K562 (cell line): ENCODE measurements around the gene SYTL2. TPM values are rescaled to one million over a fixed set of nuclear protein-coding genes. Genes with fewer than 3 reads are reported as not detected.

ENCODE experiments used
- ATAC-seq: fragments of 200-7000 bp; cut with Tn5 transposase; 3 replicates; pipeline ENCODE4 v1.9.1; 2020; ENCODE audit warnings: moderate library complexity
- BruUV-seq: library from RNA; stranded (reverse); fragments of 400-500 nt; replicated peaks from 2 replicates; lab custom pipeline; 2021; lab: Mats Ljungman, UMichigan
- CTCF ChIA-PET: fragments of 300-600 bp; formaldehyde crosslinking; extraction: SDS; loops from one replicate; lab custom pipeline; 2021; ENCODE audit warnings: low intra/inter-chr PET ratio; lab: Yijun Ruan, JAX
- POLR2A ChIA-PET: fragments of 300-600, 350-650 bp; sonication (Branson Sonifier 250); formaldehyde crosslinking; extraction: SDS; loops from one replicate; lab custom pipeline; 2021; ENCODE audit warnings: antibody characterized with exemption, inconsistent platforms; lab: Yijun Ruan, JAX
- DNase-seq, 4 experiments: peaks; one replicate each; pipeline versions ENCODE4 v3.0.0 to v3.0.0-alpha.2; 2011 to 2018; ENCODE audit warnings: low spot score in 3 of 4, mixed read lengths in 3 of 4; ENCODE audit errors: extremely low read depth in 1 of 4
- FAIRE-seq: peaks from 2 replicates; lab custom pipeline; 2011; peaks lifted over from hg19 to GRCh38; lab: Jason Lieb, UNC
- H2AFZ ChIP-seq: 2 replicates; pipeline ENCODE4 v1.6.0; 2011; ENCODE audit warnings: low read depth, low read length, control low read depth, inconsistent platforms
- H3K27ac ChIP-seq: fragments of 200-600 bp; 3 replicates; pipeline ENCODE4 v1.8.0; 2011; ENCODE audit warnings: low read depth, mild to moderate bottlenecking, control low read depth, inconsistent platforms, low read length, moderate library complexity, mixed read lengths; ENCODE audit errors: extremely low read depth
- H3K27me3 ChIP-seq, 2 experiments: fragments of 300-600 bp in 1 of 2; 2 replicates in 1 of 2; 3 replicates in 1 of 2; pipeline versions ENCODE4 v1.6.0 to v1.8.0; 2011; ENCODE audit warnings: inconsistent platforms in 2 of 2, low read length in 2 of 2, mild to moderate bottlenecking in 1 of 2, mixed read lengths in 1 of 2, moderate library complexity in 1 of 2; ENCODE audit not compliant: control insufficient read depth in 2 of 2, insufficient read depth in 2 of 2
- H3K36me3 ChIP-seq: fragments of 300-600 bp; 3 replicates; pipeline ENCODE4 v1.8.0; 2011; ENCODE audit warnings: mild to moderate bottlenecking, low read length, inconsistent platforms; ENCODE audit not compliant: control insufficient read depth, insufficient read depth
- H3K4me1 ChIP-seq, 2 experiments: fragments of 200-600 bp in 1 of 2; replicated peaks in 1 of 2; 2 replicates in 1 of 2; 3 replicates in 1 of 2; pipeline versions ENCODE4 v1.5.1 to v1.8.0; 2011; ENCODE audit warnings: inconsistent platforms in 2 of 2, low read length in 2 of 2, mild to moderate bottlenecking in 1 of 2, mixed read lengths in 1 of 2, moderate library complexity in 1 of 2; ENCODE audit not compliant: control insufficient read depth in 2 of 2, insufficient read depth in 2 of 2
- H3K4me2 ChIP-seq: 2 replicates; pipeline ENCODE4 v1.6.1; 2011; ENCODE audit warnings: low read length, control low read depth, inconsistent platforms, mixed read lengths; ENCODE audit not compliant: insufficient read depth
- H3K4me3 ChIP-seq: fragments of 200-600 bp; sonication (generic), shearing (Covaris generic); 2 replicates; pipeline ENCODE4 v1.5.1; 2016; ENCODE audit warnings: control low read depth, inconsistent platforms
- H3K79me2 ChIP-seq: fragments of 200-600 bp; 3 replicates; pipeline ENCODE4 v1.8.0; 2011; ENCODE audit warnings: low read length, inconsistent platforms; ENCODE audit not compliant: control insufficient read depth, insufficient read depth
- H3K9ac ChIP-seq, 2 experiments: 2 replicates each; pipeline versions ENCODE4 v1.6.0 to v1.6.1; 2011; ENCODE audit warnings: low read depth in 2 of 2, low read length in 2 of 2, control low read depth in 1 of 2, inconsistent platforms in 1 of 2, mild to moderate bottlenecking in 1 of 2, mixed read lengths in 1 of 2; ENCODE audit not compliant: insufficient read depth in 1 of 2
- H3K9me1 ChIP-seq: one replicate; pipeline ENCODE4 v1.6.0; 2011; ENCODE audit warnings: inconsistent platforms, mild to moderate bottlenecking, low read length, moderate library complexity; ENCODE audit not compliant: control insufficient read depth, insufficient read depth
- H3K9me3 ChIP-seq: replicated peaks from 2 replicates; pipeline ENCODE4 v1.5.1; 2011; ENCODE audit warnings: low read depth, low read length, inconsistent platforms; ENCODE audit not compliant: control insufficient read depth, insufficient read depth
- H4K20me1 ChIP-seq: replicated peaks from 2 replicates; pipeline ENCODE4 v1.6.1; 2011; ENCODE audit warnings: low read length, inconsistent platforms, mixed read lengths; ENCODE audit not compliant: control insufficient read depth, insufficient read depth
- ATF2 ChIP-seq: sonication (generic); formaldehyde crosslinking; IDR thresholded peaks from 2 replicates; pipeline ENCODE4 v1.8.1; 2022; ENCODE audit warnings: missing genetic modification reagents
- BCL6 ChIP-seq: fragments of 250-450 bp; sonication (Bioruptor Pico); IDR thresholded peaks from 2 replicates; pipeline ENCODE4 v1.4.0; 2020
- CREB1 ChIP-seq, 2 experiments: sonication (generic) in 1 of 2; formaldehyde crosslinking in 1 of 2; IDR thresholded peaks; 2 replicates each; pipeline versions ENCODE4 v1.6.1 to v1.8.0; 2012 to 2022; ENCODE audit warnings: inconsistent platforms in 1 of 2, mild to moderate bottlenecking in 1 of 2, missing genetic modification reagents in 1 of 2, moderate library complexity in 1 of 2
- HDAC8 ChIP-seq: fragments of 450-650 bp; IDR thresholded peaks from 2 replicates; pipeline ENCODE4 v1.6.1; 2016; ENCODE audit warnings: mild to moderate bottlenecking, missing genetic modification characterization, moderate library complexity, missing compliant biosample characterization
- REST ChIP-seq, 2 experiments: fragments of 450-650 bp; formaldehyde crosslinking in 1 of 2; IDR thresholded peaks; 2 replicates each; pipeline versions ENCODE4 v1.4.0 to v1.6.1; 2014 to 2020; ENCODE audit warnings: mild to moderate bottlenecking in 2 of 2, borderline replicate concordance in 1 of 2, low read depth in 1 of 2
- RUNX1 ChIP-seq: sonication (generic); IDR thresholded peaks from 2 replicates; pipeline ENCODE4 v1.6.1; 2016; ENCODE audit warnings: antibody characterized with exemption, low read depth
- ZNF518B ChIP-seq: fragments of 250-450 bp; sonication (Bioruptor Pico); IDR thresholded peaks from 2 replicates; pipeline ENCODE4 v1.5.0; 2021; ENCODE audit warnings: mild to moderate bottlenecking, moderate library complexity
- WGBS: fragments of 100-300 bp; shearing (Covaris generic); methylation state at CpG from one replicate; pipeline ENCODE4 v1.1.6; 2016; ENCODE audit warnings: low coverage, mixed read lengths; ENCODE audit not compliant: insufficient coverage; ENCODE audit errors: missing lambda C conversion rate; 5-methylcytosine and 5-hydroxymethylcytosine counted together
- in situ Hi-C: fragments of 300-500 bp; cut with MboI; formaldehyde crosslinking; loops from 4 replicates; pipeline ENCODE4 v1.15.0; 2018; ENCODE audit warnings: inconsistent platforms, mixed read lengths
- intact Hi-C: fragments of 100-400 bp; cut with micrococcal nuclease; formaldehyde crosslinking; loops from 2 replicates; pipeline ENCODE4 v1.14.2; 2022
- polyA plus RNA-seq, 8 experiments: library from polyadenylated mRNA; depleted of rRNA in 4 of 8; stranded (reverse) in 5 of 8; unstranded in 3 of 8; fragments of >200 nt; fragmentation: Nextera tagmentation in 2 of 8; fragmentation: Illumina TruSeq in 1 of 8; extraction: Ambion mirVana in 2 of 8; extraction: Trizol in 1 of 8; gene quantifications; 2 replicates each; pipeline versions ENCODE4 v1.2.1 to v1.2.3, GENCODE V29; 2011 to 2014; ENCODE audit warnings: inconsistent platforms in 1 of 8, missing spikeins in 1 of 8
- total RNA-seq, 7 experiments: library from RNA; depleted of rRNA in 6 of 7; stranded (reverse); fragments of >200 nt in 6 of 7; fragmentation: Illumina TruSeq in 2 of 7; extraction: Trizol in 2 of 7; gene quantifications; 2 replicates each; pipeline versions ENCODE4 v1.2.1 to v1.2.3, GENCODE V29; 2011 to 2021; ENCODE audit warnings: low replicate concordance in 1 of 7

The SYTL2 gene
- total and polyA plus RNA-seq, 9 of the 15 experiments (the other 6 are each of a cell fraction or from before 2014, with no cell fraction given), result 0.05 to 0.57 (median 0.35) TPM

- Histone ChIP-seq H3K4me3 (no peak overlapping the region), H3K9ac (no peak overlapping the region), H3K36me3 (peaks cover 88% of the 10 kb centered on the region), H3K4me1 (peaks cover 2 to 20% of the 10 kb centered on the region in 2 experiments; a peak in 4 of 5 replicates), H4K20me1 (peaks cover 12% of the 10 kb centered on the region), H3K4me2 (no peak overlapping the region), H3K79me2 (peaks cover 86% of the 10 kb centered on the region), H3K27me3 (no peaks in the 10 kb centered on the region), H3K9me1 (no peaks in the 10 kb centered on the region), H3K9me3 (no peaks in the 10 kb centered on the region), H3K27ac (no peak overlapping the region), H2AFZ (no peak overlapping the region)
- FAIRE-seq (no peak), ATAC-seq (no peak), DNase-seq (no peak)
- ChIA-PET POLR2A (interaction anchor here (10.1 kb wide), 1 partner anchor 7 kb away, joined by 145 read pairs; the partner anchor contains the start of gene TMEM126A), CTCF (no interaction called here)
- intact Hi-C loops (no loop called here), in situ Hi-C loops (no loop called here)
- 50% methylated on average over 1 of the region's 1 CpG for WGBS
- BruUV-seq, result no TSS peak
- TF ChIP-seq ZNF518B (CRISPR knock-in tag), result no peak
- TF ChIP-seq BCL6 (CRISPR knock-in tag), result no peak
- no peak for TF ChIP-seq REST (IDR thresholded peaks at IDR 0.05; ENCODE audit: borderline replicate concordance)
- no peak for TF ChIP-seq REST (CRISPR knock-in tag; IDR thresholded peaks at IDR 0.05; ENCODE audit: low read depth)
- no peak for TF ChIP-seq CREB1 (IDR thresholded peaks at IDR 0.05)
- TF ChIP-seq CREB1 (CRISPR knock-in tag; IDR thresholded peaks at IDR 0.05), result no peak
- no peak for TF ChIP-seq ATF2 (CRISPR knock-in tag)
- no peak for TF ChIP-seq HDAC8 (tag)
- no peak for TF ChIP-seq RUNX1
Measured at GRCh38 chr11:85658180-85658579, 152.8 kb downstream of the SYTL2 start.
